G401.6 (cell line): ENCODE data around the gene SLC9A8.

Experiments used
- FAIRE-seq: peaks from 2 replicates; lab custom pipeline; 2012; peaks lifted over from hg19 to GRCh38; lab: Jason Lieb, UNC

Gene SLC9A8

DNA sequence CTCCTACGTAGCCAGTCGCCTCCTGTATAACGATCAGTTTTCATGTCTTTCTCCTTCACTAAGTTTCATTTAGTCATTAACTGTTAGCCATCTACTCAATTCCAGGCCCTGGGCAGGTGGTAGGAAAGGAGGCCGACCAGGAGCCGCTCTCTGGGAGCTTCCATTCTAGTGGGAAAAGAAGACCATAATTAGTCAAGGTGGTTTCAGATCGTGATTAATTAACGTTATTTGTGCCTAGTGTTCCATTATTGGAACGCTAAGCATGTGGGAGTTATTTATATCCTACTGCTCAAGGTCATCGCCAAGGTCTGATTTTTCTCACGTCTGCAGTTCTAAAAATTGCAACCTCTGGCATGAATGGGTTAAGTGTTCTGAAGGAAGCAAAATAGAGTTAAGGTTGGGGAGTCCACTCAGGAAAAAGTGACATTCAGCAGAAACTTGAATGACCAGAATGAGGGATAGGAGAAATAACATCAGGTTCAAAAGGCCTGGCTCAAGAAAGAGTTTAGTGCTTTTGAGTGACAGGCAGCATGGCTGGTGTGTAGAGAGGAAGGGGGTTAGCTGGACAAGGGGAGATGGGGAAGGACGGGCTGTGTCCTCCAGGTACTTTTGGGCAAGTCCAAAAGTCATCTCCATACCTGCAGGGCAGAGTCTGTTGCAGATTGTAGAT is 812 bp downstream of the SLC9A8 start:
- FAIRE-seq: no peak

DNA sequence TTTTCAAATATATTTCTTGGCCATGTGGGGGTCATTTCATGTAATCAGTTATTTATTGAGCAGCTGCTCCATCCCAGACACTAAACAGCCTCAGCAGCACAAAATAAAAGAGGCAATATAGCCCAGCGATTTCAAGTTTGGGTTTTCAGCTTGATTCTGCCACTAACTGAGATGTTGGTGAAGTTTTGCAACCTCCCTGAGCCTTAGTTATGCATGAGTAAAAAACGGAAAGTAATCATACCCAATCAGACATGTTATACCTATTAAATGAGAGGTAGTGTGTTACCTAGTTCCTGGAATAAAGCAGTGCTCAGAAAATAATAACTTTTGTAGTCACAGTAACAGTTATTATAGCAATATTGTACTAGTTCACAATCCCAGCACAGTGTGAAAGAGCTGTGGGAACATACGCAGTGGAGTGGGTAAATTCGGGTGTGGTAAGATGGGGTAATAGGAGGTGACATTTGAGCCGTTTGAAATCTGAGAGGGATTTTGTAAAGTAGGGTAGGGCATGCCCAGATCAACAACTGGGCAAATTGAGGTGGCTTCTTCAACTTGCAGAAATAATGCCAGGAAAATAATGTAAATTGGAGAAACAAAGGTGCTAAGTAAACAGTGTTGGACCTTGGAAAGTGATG is 1.5 kb downstream of the SLC9A8 start:
- no peak for FAIRE-seq

DNA sequence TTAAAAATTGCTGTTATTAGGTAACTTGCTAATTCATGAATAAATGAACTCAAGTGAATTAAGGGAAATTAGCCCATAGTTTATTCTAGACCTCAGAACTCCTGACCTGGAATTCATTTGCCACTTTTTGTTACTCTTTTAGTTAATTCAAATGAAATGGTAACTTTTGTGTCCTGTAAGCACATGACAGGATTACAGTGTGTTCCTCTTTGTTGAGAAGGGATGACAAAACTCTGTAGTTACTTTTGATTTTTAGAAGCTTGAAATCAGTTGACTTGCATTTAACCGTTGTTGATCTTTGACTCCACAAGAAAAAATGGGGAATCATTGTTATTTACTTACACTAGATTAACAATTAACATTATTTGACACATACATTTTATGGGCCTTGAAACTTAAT is 6.2 kb downstream of the SLC9A8 start:
- FAIRE-seq: no peak

DNA sequence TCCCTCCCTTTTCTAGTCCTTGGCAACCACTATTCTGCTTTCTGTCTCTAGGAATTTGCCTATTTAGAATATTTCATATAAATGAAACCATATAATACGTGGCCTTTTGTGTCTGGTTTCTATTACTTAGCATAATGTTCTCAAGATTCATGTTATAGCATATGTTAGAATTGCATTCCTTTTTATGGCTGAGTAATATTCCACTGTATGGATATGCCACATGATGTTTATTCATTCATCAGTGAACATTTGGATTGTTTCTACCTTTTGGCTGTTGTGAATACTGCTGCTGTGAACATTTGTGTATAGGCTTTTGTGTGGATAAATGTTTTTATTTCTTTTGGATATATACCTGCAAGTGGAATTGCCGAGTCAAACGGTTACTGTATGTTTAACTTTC is 7.1 kb downstream of the SLC9A8 start:
- no peak for FAIRE-seq

DNA sequence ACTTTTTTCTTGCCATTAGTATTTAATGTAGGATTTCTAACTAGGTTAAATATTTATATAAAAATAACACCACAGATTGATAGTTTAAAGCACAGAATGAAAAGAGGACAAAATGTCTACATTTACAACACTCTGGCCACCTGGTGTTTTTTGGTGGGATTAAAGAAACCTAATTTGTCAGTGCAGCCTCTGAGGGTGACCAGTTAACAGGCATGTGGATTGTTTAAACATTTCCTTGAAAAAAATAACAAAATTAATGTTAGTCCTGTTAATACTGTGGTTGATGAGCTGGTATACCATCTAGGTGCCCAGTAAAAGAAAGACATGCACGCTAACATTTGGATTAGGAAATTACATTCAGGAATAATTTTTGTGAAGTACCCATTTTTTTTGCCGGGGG is 8.8 kb downstream of the SLC9A8 start:
- no peak for FAIRE-seq

DNA sequence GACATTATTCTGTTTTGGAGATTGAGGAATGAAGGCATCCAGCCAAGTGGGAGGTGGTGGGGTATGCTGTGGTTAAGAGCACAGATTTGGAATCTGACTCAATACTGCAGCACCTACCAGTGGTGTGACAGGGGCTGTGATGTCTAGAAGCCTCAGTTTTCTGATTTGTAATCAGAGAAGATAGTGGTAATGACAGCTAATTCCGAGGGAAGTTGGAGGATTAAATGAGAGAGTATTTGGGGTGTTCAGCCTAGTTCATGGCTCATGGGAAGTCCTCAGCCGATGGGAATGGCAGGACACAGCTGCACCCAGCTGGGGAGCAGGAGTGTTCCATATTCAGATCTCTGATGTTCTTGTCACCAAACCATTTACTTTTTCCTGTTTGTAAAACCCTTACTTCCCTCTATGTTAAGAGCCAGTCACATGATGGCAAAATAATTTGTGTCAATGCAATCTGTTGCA is 9.3 kb downstream of the SLC9A8 start:
- no peak for FAIRE-seq

DNA sequence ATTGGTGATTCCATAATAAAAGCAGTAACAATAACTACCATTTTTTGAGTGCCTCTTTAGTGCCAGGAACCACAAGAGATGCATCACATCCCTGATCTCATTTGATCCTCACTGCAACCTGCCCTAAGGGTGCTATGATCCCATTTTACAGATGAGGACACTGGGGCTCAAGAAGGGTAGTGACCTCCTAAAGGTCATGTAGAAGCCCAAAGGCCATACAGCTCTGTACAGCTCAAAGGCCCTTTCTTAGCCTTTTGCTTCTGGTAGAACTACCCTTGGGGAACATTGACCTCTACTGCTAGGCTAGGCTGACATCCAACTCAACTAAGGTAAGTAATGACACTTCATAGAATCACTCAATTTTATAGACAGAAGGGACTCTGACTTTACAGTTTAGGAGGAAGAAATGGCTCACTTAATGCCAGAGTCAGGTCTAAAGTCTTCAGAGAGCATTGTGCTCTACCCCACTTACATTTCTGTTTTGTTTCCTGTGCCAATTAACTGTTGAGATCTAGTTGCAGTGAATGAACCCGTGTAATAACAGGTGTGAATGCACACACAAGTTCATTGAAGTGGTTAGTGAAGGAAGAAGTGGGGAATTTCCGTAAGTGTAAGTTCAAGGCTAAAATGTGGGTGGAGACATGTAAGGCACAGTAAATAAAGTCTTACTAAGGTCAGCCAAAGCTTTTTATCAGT is 10.7 kb downstream of the SLC9A8 start:
- no peak for FAIRE-seq

DNA sequence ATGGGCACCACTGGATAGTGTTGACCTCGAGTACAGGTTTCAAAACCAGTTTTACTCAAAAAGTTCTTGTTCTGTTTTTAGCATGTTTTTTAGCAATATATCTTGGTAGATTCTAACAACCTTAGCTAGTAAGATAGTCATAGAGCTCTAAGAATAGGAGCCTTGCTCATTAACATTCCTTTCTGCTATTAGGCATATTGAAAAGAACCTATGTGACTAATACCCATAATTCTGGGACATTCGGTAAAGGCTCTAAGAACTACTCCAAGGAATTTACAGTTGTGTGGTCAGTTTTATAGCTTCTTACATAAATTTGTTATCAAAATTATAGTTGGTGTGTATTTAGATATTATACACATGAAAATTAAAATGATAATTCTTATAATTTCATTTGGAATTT is 11.6 kb downstream of the SLC9A8 start:
- FAIRE-seq: no peak

DNA sequence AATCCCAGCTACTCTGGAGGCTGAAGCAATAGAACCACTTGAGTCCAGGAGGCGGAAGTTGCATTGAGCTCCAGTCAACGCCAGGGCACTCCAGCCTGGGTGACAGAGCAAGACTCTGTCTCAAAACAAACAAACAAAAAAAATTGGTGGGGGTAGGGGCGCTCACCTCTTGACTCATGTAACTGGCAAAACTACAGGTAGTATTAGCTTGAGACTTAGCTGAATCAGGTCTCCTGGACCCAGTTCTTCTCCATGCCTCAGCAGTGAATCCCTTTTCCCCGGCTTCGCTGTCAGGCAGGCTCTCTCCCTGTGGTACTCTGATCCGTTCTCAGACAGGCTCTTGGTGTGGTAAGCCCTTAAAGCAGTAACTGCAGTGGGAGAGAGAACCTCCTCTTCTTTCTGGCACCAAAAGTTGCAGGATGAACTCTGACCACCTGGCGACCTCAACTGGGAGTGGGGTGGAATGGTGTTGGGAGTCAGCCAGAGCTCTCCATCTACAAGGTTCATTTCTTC is 12.9 kb downstream of the SLC9A8 start:
- FAIRE-seq: no peak

DNA sequence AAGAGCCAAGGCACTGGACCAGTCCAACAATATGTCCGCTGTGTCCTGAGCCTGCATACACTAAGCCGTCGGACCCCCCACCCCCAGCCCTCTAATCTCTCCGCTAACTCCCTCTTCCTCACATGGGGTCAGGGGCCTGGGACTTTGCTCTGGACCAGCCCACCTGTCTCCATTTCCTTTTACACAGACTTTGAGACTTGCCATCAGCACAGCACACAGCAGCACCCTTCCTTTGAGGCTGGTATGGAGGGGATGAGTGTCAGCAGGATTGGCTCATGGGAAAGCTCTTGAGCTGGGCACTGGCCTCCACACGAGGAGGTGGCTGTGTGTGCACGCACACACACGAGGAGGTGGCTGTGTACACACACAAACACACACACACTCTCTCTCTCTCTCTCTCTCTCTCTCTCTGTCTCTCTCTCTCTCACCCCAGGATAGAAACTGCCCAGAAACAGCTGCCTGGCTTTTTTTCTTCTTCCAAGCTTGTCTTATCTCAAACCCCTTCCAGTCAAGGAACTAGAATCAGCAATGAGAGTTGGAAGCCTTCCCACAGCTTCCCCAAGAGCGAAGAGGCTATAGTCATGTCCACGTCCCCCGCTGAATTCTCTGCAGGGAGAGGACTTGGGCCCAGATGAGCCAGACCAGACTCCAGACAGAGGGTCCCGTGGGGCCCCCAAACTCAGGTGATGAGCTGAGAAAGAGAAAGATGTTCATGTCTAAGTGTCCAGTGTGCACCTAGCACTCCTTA is 18.6 kb downstream of the SLC9A8 start:
- FAIRE-seq: no peak

DNA sequence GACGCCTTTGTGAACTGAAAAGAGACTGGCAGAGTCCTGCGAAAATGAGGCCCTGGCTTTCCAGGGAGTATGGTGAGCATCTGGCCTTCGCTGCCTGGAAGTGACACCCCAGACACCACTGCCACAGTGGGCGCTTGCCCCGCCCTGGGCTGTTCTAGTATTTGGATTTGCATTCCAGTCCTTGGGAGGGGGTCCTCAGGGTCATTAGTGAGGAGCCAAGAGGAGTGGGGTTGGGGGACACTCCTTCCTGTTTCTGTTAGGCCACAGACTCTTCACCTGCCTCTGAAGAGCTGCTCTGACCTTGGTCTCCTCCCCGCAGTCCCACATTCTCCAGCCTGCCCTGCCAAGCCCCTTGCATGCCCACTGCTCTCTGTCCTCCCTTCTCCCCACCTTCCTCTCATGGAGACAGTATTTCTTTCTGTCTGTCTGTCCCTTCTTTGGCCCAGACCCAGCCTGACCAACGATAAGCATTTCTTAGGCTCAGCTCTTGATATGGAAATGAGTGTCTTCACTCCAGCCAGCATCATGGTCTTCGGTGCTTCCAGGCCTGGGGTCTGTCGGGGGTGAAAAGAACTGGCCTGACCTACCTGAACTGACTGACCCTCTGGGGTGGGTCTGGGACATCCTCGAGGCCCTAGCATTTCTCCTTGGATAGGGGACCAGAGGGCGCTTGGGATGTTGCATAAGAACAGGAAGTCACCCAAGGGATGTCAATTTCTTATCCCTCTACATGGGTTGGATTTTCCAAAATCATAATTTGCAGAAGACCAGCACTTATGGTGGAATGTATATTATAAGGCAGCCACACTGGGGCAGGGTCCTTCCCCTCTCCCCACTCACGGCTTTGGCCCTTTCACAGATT is 19.4 kb downstream of the SLC9A8 start:
- no peak for FAIRE-seq

DNA sequence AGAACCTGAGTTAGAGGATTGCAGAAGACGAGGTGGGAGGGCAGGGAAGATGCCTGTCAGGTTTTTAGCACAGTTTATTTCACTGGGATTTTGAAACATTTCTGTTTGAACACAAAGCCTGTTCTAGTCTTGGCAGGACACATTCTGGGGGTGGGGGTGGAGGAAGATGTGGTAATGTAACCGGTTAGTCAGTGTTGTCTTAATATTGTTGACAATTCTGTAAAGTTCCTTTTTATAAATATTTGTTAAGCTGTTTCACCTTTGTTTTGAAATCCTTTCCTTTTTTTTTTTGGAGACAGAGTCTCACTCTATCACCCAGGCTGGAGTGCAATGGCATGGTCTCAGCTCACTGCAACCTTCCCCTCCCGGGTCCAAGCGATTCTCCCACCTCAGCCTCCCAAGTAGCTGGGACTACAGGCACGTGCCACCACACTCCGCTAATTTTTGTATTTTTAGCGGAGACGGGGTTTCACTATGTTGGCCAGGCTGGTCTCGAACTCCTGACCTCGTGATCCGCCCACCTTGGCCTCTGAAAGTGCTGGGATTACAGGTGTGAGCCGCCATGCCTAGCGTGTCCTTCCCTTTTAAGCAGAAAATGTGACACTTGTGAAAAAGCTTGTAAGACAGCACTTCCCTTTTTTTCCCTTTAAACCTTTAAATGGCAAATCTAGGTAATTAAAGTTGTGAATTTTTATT is 20.2 kb downstream of the SLC9A8 start:
- FAIRE-seq: no peak

DNA sequence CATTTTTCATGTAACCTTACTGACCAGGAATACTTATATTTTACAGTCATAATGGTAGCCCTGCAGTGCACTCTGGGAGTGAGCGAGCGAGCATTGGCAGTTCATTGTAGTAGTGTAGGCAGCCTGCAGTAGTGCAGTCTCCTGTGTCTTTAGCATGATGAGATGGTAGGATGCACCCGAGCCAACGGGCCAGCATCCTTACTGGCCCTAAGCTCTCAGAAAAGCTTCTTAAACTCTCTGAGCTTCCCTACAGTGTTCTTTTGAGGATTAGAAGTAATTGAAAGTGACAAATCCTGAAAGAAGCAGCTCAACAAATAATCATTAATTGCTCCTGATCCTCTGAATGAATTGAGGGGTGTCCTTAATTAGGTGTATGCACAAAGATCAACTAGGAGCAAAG is 20.9 kb downstream of the SLC9A8 start:
- FAIRE-seq: no peak

DNA sequence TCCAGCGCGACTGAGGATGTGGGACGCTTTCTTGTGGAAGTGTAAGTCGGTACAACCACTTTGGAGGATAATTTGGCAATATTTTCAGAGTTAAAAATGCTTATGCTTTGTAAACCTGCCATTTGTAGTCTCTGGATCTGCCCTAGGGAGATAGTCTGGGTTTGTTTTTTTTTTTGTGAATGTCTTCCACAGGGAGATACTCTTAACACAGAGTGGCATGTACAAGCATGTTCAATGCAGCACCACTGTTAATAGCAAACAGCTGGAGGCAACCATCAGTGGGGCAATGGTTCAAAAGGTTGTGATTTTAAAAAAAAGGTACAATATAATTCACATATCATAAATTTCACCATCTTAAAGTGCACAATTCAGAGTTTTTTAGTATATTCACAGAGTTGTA is 22.4 kb downstream of the SLC9A8 start:
- FAIRE-seq: no peak

DNA sequence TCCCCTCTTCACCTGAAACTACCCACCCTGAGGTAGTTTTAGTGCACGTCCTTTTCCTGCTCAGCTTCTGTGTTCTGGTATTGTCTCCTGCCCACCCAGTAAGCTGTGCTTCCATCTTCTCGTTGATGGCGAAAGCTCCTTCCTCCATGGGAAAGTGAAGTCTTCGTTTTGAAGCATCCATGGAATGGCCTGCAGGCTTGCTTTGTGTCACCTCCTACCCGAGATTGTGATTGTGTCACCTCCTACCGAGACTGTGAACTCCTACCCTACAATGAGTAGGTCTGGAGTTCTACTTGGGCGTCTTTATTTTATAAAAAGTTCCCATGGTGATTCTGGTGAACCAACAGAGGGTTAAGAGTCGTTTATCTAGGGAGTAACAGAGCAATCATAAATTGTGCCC is 25.9 kb downstream of the SLC9A8 start:
- no peak for FAIRE-seq

DNA sequence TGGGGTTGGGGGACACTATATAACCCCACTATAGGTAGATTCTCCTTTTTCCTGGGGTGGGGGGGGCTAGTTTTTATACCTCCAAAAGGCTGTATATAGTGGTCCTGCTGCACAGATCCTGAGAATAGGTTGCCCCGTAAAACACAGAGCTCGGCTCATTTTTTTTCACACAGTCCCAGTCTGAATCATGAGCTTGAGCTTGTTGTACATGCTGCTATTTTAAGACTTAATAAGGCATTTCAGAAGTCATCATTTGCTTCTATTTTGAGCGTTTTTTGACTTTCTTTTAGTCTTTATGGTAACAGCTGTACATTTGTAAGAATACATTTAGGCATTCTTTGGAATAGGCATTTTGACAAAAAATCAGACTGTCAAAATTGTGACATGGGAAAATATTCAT is 30.5 kb downstream of the SLC9A8 start:
- FAIRE-seq: no peak

DNA sequence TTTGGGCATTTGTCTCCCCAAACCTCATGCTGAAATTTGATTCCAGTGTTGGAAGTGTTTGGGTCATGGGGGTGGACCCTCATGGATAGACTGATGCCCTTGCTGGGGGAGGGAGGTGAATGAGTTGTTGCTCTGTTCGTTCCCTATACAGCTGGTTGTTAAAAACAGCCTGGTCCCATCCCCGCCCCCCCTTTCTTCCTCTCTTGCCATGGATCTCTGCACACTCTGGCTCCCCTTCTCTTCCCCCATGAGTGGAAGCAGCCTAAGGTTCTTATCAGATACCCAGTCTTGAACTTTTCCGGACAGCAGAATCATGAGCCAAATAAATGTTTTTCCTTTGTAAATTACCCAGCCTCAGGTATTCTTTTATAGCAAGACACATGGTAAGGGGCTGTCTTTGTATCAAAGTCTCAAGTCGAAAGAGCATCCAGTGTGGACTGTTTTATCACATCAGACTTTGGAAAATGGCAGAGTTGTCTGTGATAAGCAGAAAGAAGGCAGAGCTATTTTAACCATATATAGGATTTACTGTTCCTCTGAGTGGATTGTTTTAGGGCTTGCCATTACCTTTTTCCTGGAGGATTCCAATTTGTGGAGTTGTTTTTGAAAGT is 31.2 kb downstream of the SLC9A8 start:
- FAIRE-seq: no peak

DNA sequence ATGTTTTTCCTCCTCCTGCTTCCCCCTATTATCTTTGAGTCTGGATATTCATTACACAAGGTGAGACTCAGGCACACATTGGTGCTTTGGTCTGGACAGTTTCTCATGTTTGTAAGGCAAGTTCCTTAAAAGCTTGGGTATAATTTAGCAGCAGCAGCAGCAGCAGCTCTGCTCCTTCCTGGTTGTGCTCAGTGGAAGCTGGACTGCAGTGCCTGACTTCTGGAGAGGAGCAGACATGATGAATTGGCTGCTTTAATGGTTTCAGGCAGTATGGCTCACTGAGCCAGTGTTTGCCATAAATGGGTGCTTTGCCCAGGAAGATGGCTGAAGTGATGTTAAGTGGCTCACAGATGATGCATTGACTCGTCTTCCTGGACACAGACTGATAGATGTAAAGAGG is 32.4 kb downstream of the SLC9A8 start:
- no peak for FAIRE-seq

DNA sequence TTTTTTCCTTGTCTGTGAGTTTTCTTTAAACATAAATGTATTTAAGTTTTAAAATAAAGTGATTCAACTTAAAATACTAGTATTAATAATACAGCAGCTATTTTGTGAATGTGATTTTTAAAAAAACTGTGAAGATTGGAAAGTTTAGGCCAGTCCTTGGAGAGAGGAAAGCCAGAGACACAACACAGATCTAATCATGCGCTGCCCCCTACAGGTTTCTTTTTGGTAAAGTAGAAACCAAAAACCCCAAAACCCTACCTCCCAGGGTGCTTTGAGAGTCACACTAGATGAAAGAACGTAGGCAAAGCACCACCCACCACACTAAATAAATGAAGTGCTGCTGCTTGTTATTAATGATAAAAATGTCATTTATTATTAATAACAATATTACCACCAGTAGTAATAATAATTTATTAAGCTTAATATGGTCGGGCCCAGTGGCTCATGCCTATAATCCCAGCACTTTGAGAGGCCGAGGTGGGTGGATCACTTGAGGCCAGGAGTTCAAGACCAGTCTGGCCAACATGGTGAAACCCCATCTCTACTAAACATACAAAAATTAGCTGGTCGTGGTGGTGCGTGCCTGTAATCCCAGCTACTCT is 33.7 kb downstream of the SLC9A8 start:
- FAIRE-seq: peak; percentile 88
